PC-3 (cell line): Measurements from ENCODE around the gene TPRN. TPM values are rescaled to one million over a fixed set of nuclear protein-coding genes. Genes with fewer than 3 reads are reported as not detected.

Experiments used
- ATAC-seq: fragments of 200-7000 bp; cut with Tn5 transposase; 2 replicates; pipeline ENCODE4 v1.9.1; 2020; ENCODE audit warnings: mild to moderate bottlenecking, moderate library complexity
- BruUV-seq: library from RNA; stranded (reverse); fragments of 400-500 nt; replicated peaks from 2 replicates; lab custom pipeline; 2021; lab: Mats Ljungman, UMichigan
- CTCF ChIA-PET: fragments of 300-600 bp; sonication (Branson Sonifier 250); formaldehyde crosslinking; loops from one replicate; lab custom pipeline; 2022; ENCODE audit warnings: antibody characterized with exemption; lab: Charles Lee
- POLR2A ChIA-PET: fragments of 300-600 bp; sonication (Branson Sonifier 250); formaldehyde crosslinking; loops from one replicate; lab custom pipeline; 2022; ENCODE audit warnings: antibody characterized with exemption; ENCODE audit not compliant: unreplicated experiment; lab: Charles Lee
- DNase-seq: peaks from one replicate; pipeline ENCODE4 v3.0.0-alpha.2; 2015
- H2AFZ ChIP-seq: fragments of 300-600 bp; sonication (generic); 2 replicates; pipeline ENCODE4 v1.6.0; 2016; ENCODE audit warnings: antibody characterized with exemption, low read length
- H3F3A ChIP-seq: fragments of 300-600 bp; sonication (generic); one replicate; pipeline ENCODE4 v1.6.0; 2017; ENCODE audit warnings: antibody characterized with exemption, low read length, control low read depth, mild to moderate bottlenecking; ENCODE audit not compliant: unreplicated experiment
- H3K27ac ChIP-seq: fragments of 300-600 bp; sonication (generic); 2 replicates; pipeline ENCODE4 v1.5.1; 2016; ENCODE audit warnings: mild to moderate bottlenecking, low read length
- H3K27me3 ChIP-seq: fragments of 300-600 bp; sonication (generic); 2 replicates; pipeline ENCODE4 v1.6.1; 2016; ENCODE audit warnings: low read length, mixed read lengths
- H3K36me3 ChIP-seq: fragments of 300-600 bp; sonication (generic); 2 replicates; pipeline ENCODE4 v1.6.1; 2016; ENCODE audit warnings: low read depth, mixed run types, low read length, mixed read lengths
- H3K4me1 ChIP-seq: fragments of 300-600 bp; sonication (generic); 2 replicates; pipeline ENCODE4 v1.5.1; 2016; ENCODE audit warnings: low read length; ENCODE audit not compliant: insufficient read depth
- H3K4me2 ChIP-seq: fragments of 300-600 bp; sonication (generic); 2 replicates; pipeline ENCODE4 v1.6.0; 2016; ENCODE audit warnings: low read length
- H3K4me3 ChIP-seq: fragments of 300-600 bp; sonication (generic); 2 replicates; pipeline ENCODE4 v1.5.1; 2016; ENCODE audit warnings: mild to moderate bottlenecking, low read length, mixed read lengths
- H3K79me2 ChIP-seq: fragments of 300-600 bp; sonication (generic); 2 replicates; pipeline ENCODE4 v1.6.1; 2017; ENCODE audit warnings: low read length, mixed read lengths
- H3K9ac ChIP-seq: fragments of 300-600 bp; sonication (generic); 2 replicates; pipeline ENCODE4 v1.6.0; 2016; ENCODE audit warnings: mild to moderate bottlenecking, low read length
- H3K9me2 ChIP-seq: fragments of 300-600 bp; sonication (generic); replicated peaks from 2 replicates; pipeline ENCODE4 v1.6.1; 2016; ENCODE audit warnings: mixed run types, low read length, mixed read lengths
- H3K9me3 ChIP-seq: fragments of 300-600 bp; sonication (generic); 2 replicates; pipeline ENCODE4 v1.6.1; 2016; ENCODE audit warnings: low read length, mixed read lengths
- H4K20me1 ChIP-seq: fragments of 300-600 bp; sonication (generic); 2 replicates; pipeline ENCODE4 v1.6.1; 2016; ENCODE audit warnings: low read length, mixed read lengths
- CTCF ChIP-seq: fragments of 300-600 bp; sonication (generic); conservative IDR thresholded peaks from 2 replicates; pipeline ENCODE4 v1.5.1; 2017; ENCODE audit warnings: antibody characterized with exemption, low read depth, mild to moderate bottlenecking, low read length
- EZH2 ChIP-seq: fragments of 300-600 bp; sonication (generic); IDR thresholded peaks from one replicate; pipeline ENCODE4 v1.6.1; 2017; ENCODE audit warnings: antibody characterized with exemption, mild to moderate bottlenecking, low read length; ENCODE audit not compliant: unreplicated experiment
- EZH2phosphoT487 ChIP-seq: fragments of 300-600 bp; sonication (generic); IDR thresholded peaks from 2 replicates; pipeline ENCODE4 v1.6.1; 2018; ENCODE audit warnings: mild to moderate bottlenecking, antibody characterized with exemption, low read length, borderline replicate concordance
- intact Hi-C: fragments of 100-400 bp; cut with micrococcal nuclease; formaldehyde crosslinking; loops from 2 replicates; pipeline ENCODE4 v1.9.0; 2023
- total RNA-seq: library from RNA; depleted of rRNA; stranded (reverse); fragments of >200 nt; gene quantifications from 2 replicates; pipeline ENCODE4 v1.2.3, GENCODE V29; 2014

TPRN gene
- total RNA-seq, 1 experiment from 2014 or later, result 11.3 TPM

GRCh38 chr9:137218212-137218753 is 17.7 kb upstream of the TPRN start:
- Histone ChIP-seq H3K4me1 (peaks cover 24% of the 10 kb centered on the region), H4K20me1 (no peaks in the 10 kb centered on the region), H3K27me3 (no peaks in the 10 kb centered on the region), H3F3A (no peaks in the 10 kb centered on the region), H3K9me2 (no peaks in the 10 kb centered on the region), H3K4me3 (peak overlapping the region; percentile 70), H3K79me2 (no peaks in the 10 kb centered on the region), H3K9me3 (no peaks in the 10 kb centered on the region), H3K27ac (peak overlapping the region; percentile 10), H2AFZ (no peak overlapping the region), H3K4me2 (peak overlapping the region; percentile 90), H3K36me3 (no peaks in the 10 kb centered on the region), H3K9ac (no peak overlapping the region; the same call in 1 of the 2 replicates)
- BruUV-seq, result no TSS peak
- TF ChIP-seq CTCF (no peak), EZH2phosphoT487 (no peak), EZH2 (no peak)
- CTCF ChIA-PET, result no interaction called here
- ATAC-seq (peak; percentile 2), DNase-seq (no peak)
- POLR2A ChIA-PET, result interaction anchor here (0.7 kb wide), 1 partner anchor 68 kb away, joined by 5 read pairs; no protein-coding TSS in a partner anchor
- intact Hi-C loops, result no loop called here

GRCh38 chr9:137217276-137218211 is 17.0 kb upstream of the TPRN start:
- POLR2A ChIA-PET, result interaction anchor here (0.5 to 0.7 kb wide), 2 partner anchors 67 to 131 kb away, joined by 5 to 7 read pairs; no protein-coding TSS in a partner anchor

More at GRCh38 chr9:137217276-137218211, 17.0 kb upstream of the TPRN start:
- Histone ChIP-seq H2AFZ (peak overlapping the region; percentile 38; the same call in 1 of the 2 replicates), H3K27ac (peak overlapping the region; percentile 42), H3K4me3 (peak overlapping the region; percentile 70), H3K79me2 (no peaks in the 10 kb centered on the region), H3F3A (no peaks in the 10 kb centered on the region), H3K4me2 (peak overlapping the region; percentile 90), H3K4me1 (peaks cover 24% of the 10 kb centered on the region), H4K20me1 (no peaks in the 10 kb centered on the region), H3K9me2 (no peaks in the 10 kb centered on the region), H3K36me3 (no peaks in the 10 kb centered on the region), H3K9me3 (no peaks in the 10 kb centered on the region), H3K27me3 (no peaks in the 10 kb centered on the region), H3K9ac (peak overlapping the region; percentile 59)
- intact Hi-C loops, result no loop called here
- BruUV-seq, result TSS peak; percentile 66
- DNase-seq (peak; percentile 84), ATAC-seq (peak; percentile 70)
- CTCF ChIA-PET, result no interaction called here
- TF ChIP-seq EZH2phosphoT487, result no peak
- no peak for TF ChIP-seq CTCF
- no peak for TF ChIP-seq EZH2
